HFFc6 (cell line): ENCODE measurements around the gene WHRN. TPM values are rescaled to one million over a fixed set of nuclear protein-coding genes. Genes with fewer than 3 reads are reported as not detected.

Experiments used
- DNase-seq: peaks from one replicate; pipeline ENCODE4 v3.0.0-alpha.2; 2018
- H3K27ac Mint-ChIP-seq: 2 replicates; pipeline ENCODE4 v1.8.0; 2020; ENCODE audit warnings: mild to moderate bottlenecking, mixed read lengths
- H3K27me3 Mint-ChIP-seq: 2 replicates; pipeline ENCODE4 v1.8.0; 2021; ENCODE audit warnings: mild to moderate bottlenecking, moderate library complexity, mixed read lengths; ENCODE audit not compliant: insufficient read depth
- H3K36me3 Mint-ChIP-seq: 2 replicates; pipeline ENCODE4 v1.8.0; 2021; ENCODE audit warnings: low read depth, mixed read lengths
- H3K4me1 Mint-ChIP-seq: 2 replicates; pipeline ENCODE4 v1.8.0; 2020; ENCODE audit warnings: low read depth, mixed read lengths
- H3K4me3 Mint-ChIP-seq: 2 replicates; pipeline ENCODE4 v1.8.0; 2020; ENCODE audit warnings: mild to moderate bottlenecking, moderate library complexity, mixed read lengths
- H3K9me3 Mint-ChIP-seq: 2 replicates; pipeline ENCODE4 v1.8.0; 2020; ENCODE audit warnings: mild to moderate bottlenecking, mixed read lengths
- total RNA-seq, 6 experiments: library from RNA; stranded (reverse); fragmentation: NEBNext Ultra II Directional; extraction: Animal tissue kit (Norgen Biotek cat#: 25700); gene quantifications; 2 replicates in 1 of 6; 3 replicates in 5 of 6; pipeline ENCODE4 v1.2.3, GENCODE V29; 2021
- TF ChIP-seq, protein P1 (sequence below): fragments of 200-600 bp; sonication (generic); IDR thresholded peaks from 2 replicates; pipeline ENCODE4 v1.5.0; 2021; ENCODE audit warnings: antibody characterized with exemption, mild to moderate bottlenecking

Gene WHRN
- total RNA-seq, 6 experiments from 2014 or later, result 3.0 to 4.8 (median 3.6) TPM

DNA sequence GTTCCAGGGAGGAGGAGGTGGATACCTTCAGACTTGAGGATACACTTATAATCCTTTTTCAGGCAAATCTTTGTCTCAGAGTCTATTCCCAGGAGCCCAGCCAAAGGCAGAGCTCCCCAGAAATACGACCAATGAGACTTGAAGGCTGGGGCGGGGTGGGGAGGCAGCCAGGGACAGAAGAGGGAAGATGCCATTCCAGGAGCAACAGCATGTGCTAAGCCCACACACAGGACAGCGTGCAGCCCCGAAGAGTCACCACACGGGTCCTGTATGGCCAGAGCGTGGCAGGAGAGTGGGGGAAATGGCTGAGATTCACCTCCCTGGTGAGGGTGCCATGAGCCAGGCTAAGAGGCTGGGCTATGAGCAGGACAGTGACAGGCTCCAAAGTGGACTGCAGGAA is 35.2 kb downstream of the WHRN start:
- Mint-ChIP-seq H3K27ac (no peak overlapping the region), H3K27me3 (no peaks in the 10 kb centered on the region), H3K4me1 (peaks cover 12% of the 10 kb centered on the region), H3K9me3 (peaks cover 4% of the 10 kb centered on the region; the same call in 1 of the 2 replicates), H3K4me3 (no peak overlapping the region), H3K36me3 (peaks cover 5% of the 10 kb centered on the region; the same call in 1 of the 2 replicates)
- no peak for DNase-seq
- TF ChIP-seq, protein P1, sequence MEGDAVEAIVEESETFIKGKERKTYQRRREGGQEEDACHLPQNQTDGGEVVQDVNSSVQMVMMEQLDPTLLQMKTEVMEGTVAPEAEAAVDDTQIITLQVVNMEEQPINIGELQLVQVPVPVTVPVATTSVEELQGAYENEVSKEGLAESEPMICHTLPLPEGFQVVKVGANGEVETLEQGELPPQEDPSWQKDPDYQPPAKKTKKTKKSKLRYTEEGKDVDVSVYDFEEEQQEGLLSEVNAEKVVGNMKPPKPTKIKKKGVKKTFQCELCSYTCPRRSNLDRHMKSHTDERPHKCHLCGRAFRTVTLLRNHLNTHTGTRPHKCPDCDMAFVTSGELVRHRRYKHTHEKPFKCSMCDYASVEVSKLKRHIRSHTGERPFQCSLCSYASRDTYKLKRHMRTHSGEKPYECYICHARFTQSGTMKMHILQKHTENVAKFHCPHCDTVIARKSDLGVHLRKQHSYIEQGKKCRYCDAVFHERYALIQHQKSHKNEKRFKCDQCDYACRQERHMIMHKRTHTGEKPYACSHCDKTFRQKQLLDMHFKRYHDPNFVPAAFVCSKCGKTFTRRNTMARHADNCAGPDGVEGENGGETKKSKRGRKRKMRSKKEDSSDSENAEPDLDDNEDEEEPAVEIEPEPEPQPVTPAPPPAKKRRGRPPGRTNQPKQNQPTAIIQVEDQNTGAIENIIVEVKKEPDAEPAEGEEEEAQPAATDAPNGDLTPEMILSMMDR, result no peak

DNA sequence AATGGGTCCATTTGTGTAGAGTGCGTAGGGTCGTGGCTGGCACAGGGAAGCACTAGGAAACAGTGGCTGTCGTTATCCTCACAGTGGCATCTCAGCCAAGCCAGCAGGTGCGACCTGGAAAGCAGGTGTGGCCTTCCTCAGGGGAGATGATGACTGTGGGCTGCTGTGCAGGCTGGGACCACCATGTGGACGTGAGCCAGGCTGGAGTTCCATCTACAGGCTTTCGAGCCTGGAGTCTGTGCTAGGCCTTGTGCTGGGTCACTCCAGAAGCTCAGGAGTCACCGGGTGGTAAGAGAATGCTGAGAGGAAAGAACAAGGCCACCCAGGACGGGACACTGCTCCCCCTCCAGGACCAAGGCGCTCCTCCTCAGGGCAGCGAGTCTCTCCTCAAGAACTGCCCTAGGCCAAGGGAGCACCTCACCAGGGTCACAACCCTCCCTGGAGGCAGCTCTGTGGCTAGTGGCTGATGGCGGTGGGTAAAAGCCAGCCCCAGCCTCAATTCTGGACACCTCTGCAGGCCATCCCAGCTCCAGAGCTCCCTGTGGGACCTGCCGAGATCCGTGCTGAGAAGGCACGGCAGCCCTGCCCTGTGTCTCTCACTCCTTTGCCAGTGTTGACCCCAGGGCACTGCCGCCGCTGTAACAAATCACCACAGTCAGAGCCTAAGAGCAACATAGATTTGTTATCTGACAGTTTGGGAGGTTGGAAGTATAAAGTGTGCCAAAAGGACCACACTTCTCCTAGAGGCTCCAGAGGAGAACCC is 36.0 kb downstream of the WHRN start:
- Mint-ChIP-seq H3K27me3 (no peaks in the 10 kb centered on the region; the same call in 1 of the 2 replicates), H3K27ac (no peak overlapping the region), H3K36me3 (peaks cover 6% of the 10 kb centered on the region; the same call in 1 of the 2 replicates), H3K4me3 (no peak overlapping the region), H3K9me3 (peaks cover 4% of the 10 kb centered on the region; the same call in 1 of the 2 replicates), H3K4me1 (peaks cover 12% of the 10 kb centered on the region)
- DNase-seq, result no peak
- TF ChIP-seq, protein P1, result no peak

DNA sequence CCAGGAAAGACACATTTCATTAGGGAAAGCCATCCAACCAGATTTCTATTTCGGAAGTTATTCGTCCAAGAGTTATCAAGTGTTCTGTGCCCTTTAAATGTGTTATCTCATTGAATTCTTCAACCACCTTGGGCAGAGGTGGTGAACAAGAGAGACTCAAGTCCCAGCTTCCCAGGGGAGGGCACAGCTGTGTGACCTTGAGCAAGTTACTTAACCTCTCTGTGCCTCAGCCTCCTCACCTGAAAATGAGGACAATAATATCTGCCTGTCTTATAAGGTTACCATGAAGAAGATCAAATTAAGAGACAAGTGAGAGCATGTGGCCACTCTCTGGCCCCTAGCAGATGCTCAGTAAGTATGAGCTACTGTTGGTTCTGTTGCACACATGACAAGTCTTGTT is 37.4 kb downstream of the WHRN start:
- H3K4me3 Mint-ChIP-seq, result no peak overlapping the region
- peaks cover 4% of the 10 kb centered on the region; the same call in 1 of the 2 replicates for H3K9me3 Mint-ChIP-seq
- peaks cover 12% of the 10 kb centered on the region; the same call in 1 of the 2 replicates for H3K36me3 Mint-ChIP-seq
- H3K27ac Mint-ChIP-seq, result no peak overlapping the region
- H3K4me1 Mint-ChIP-seq, result peaks cover 14% of the 10 kb centered on the region
- no peak for DNase-seq
- no peaks in the 10 kb centered on the region; the same call in 1 of the 2 replicates for H3K27me3 Mint-ChIP-seq
- TF ChIP-seq, protein P1, result no peak

DNA sequence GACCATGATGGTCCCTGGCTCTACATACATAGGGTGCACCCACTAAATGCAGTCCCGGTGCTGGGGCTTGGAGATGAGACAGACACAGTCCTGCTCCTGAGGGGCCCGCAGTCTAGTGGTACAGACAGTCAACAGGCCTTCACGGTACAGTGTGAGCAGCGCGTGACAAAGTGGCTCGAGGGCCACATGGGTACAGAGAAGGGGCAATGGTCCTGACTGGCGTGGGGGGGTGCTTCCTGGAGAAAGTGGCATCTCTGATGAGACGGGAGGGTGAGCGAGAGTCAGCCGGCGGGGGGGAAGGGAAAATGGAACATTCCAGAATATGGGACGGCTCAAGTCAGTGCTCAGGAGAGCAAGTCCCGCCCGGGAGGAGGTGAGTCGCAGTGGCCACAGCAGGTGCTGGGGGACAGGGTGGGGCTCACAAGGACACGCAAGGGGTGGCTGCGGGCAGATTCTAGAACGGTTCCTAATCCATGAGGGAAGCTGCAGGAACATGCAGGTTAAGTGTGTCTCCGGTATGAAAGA is 38.0 kb downstream of the WHRN start:
- TF ChIP-seq, protein P1, result no peak
- H3K4me1 Mint-ChIP-seq, result peaks cover 14% of the 10 kb centered on the region
- peaks cover 12% of the 10 kb centered on the region; the same call in 1 of the 2 replicates for H3K36me3 Mint-ChIP-seq
- H3K4me3 Mint-ChIP-seq, result no peak overlapping the region
- peaks cover 4% of the 10 kb centered on the region; the same call in 1 of the 2 replicates for H3K9me3 Mint-ChIP-seq
- no peaks in the 10 kb centered on the region; the same call in 1 of the 2 replicates for H3K27me3 Mint-ChIP-seq
- no peak for DNase-seq
- no peak overlapping the region for H3K27ac Mint-ChIP-seq

DNA sequence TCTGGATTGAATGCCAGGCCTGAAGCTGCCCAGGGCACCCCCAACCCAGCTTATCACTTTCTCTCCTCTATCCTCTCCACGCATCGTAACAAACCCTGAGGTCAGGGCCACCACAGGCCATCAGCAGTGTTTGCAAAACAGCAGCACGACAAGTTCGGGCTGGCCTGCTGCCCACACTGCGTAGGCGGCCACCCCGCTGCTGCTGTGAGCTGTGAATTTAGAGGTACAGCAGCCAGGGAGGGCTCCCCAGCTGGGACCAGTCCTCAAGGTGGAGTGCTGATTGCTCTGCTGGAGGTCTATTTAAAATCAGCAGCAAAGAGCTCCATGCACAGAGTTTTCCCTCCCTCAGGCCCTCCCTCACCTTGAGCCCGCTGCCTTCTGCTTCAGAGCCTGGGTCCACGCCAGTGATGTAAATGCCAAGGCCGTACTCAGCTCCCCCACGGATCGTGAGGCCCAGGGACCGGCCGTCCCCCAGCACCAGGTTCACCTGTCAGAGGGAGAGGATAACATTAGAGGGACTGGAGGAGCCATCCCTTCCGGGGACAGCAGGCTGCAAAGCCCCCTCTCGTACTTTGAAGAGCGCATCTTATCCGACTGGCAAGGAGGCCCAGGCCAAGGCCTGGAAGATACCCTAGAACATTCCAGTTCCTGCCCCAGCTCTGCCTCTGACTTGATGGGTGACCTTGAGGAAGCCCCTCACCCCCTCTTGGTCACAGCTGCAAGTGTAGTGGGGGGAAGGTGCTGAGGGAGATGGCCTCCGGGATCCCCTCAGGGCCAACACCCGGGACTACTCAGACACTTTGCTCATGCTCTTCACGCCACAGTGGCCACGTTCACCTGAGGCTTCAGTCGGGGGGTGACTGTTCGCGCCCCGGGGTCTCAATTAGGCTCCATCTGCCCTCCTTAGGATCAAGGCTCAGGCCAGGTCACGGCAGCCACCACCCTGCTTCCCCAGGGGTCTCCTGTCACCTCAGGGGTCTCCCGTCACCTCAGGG is 39.1 kb downstream of the WHRN start:
- no peak for DNase-seq
- Mint-ChIP-seq H3K9me3 (peaks cover 4% of the 10 kb centered on the region; the same call in 1 of the 2 replicates), H3K27ac (no peak overlapping the region), H3K27me3 (no peaks in the 10 kb centered on the region; the same call in 1 of the 2 replicates), H3K4me1 (peaks cover 16% of the 10 kb centered on the region), H3K36me3 (peaks cover 12% of the 10 kb centered on the region; the same call in 1 of the 2 replicates), H3K4me3 (no peak overlapping the region)
- TF ChIP-seq, protein P1, result no peak
